Nephron (organoid): ENCODE data around the gene FN3K.

Experiments used
- H3K27ac Mint-ChIP-seq, 3 experiments: 2 replicates each; pipeline ENCODE4 v1.8.0; 2020; ENCODE audit warnings: mixed read lengths in 3 of 3, mild to moderate bottlenecking in 2 of 3, moderate library complexity in 1 of 3
- H3K27me3 Mint-ChIP-seq: 2 replicates; pipeline ENCODE4 v1.8.0; 2021; ENCODE audit warnings: low read depth, mild to moderate bottlenecking, moderate library complexity, mixed read lengths
- H3K36me3 Mint-ChIP-seq: 2 replicates; pipeline ENCODE4 v1.8.0; 2020; ENCODE audit warnings: low read depth, mixed read lengths
- H3K4me1 Mint-ChIP-seq: 2 replicates; pipeline ENCODE4 v1.8.0; 2020; ENCODE audit warnings: mixed read lengths
- H3K4me3 Mint-ChIP-seq, 3 experiments: 2 replicates each; pipeline ENCODE4 v1.8.0; 2020; ENCODE audit warnings: mild to moderate bottlenecking in 3 of 3, mixed read lengths in 3 of 3, moderate library complexity in 2 of 3
- H3K9me3 Mint-ChIP-seq: 2 replicates; pipeline ENCODE4 v1.8.0; 2020; ENCODE audit warnings: mixed read lengths
- CTCF ChIP-seq, 3 experiments: fragments of 200-600 bp; sonication (generic); IDR thresholded peaks; one replicate each; pipeline ENCODE4 v1.5.0; 2021; ENCODE audit warnings: antibody characterized with exemption in 3 of 3; ENCODE audit not compliant: unreplicated experiment in 3 of 3

The FN3K gene

DNA sequence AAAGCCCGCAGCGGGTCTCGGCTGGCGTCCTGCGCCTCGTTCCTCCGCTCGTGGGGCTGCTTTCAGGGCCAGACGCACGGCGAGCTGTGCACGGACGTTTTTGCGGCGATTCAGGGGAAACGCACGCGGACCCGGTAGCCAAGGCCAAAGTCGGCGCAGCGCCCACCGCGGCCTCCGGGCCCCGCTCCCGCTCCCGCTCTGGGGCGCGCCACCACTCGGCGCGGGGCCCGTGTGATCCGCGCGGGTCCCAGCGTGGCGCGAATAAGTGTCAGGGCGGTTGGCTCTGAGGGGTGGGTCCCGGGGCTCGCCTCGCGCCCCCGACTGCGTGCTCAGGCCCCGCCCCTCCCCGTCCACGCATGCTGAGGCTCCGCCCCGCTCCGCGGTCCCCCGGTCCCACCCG, 15.8 kb downstream of the FN3K start:
- Mint-ChIP-seq H3K4me3 (peak overlapping the region in 2 of 3 experiments; percentile 62 to 63), H3K27ac (no peak overlapping the region), H3K27me3 (peaks cover 6% of the 10 kb centered on the region), H3K4me1 (peaks cover 28% of the 10 kb centered on the region), H3K36me3 (peaks cover 23% of the 10 kb centered on the region), H3K9me3 (peaks cover 15% of the 10 kb centered on the region)
- no peak for TF ChIP-seq CTCF (IDR thresholded peaks at IDR 0.05; ENCODE audit: unreplicated experiment in 3 of 3)

- Mint-ChIP-seq H3K4me3 (peak within 1 kb of the TSS; percentile 83 to 90 (median 86)), H3K27ac (peak within 1 kb of the TSS in 2 of 3 experiments; percentile 54 to 64), H3K27me3 (peaks cover 6% of the 10 kb centered on the region), H3K36me3 (peaks cover 20% of the 10 kb centered on the region), H3K4me1 (peaks cover 28% of the 10 kb centered on the region), H3K9me3 (peaks cover 13% of the 10 kb centered on the region)
- TF ChIP-seq CTCF (IDR thresholded peaks at IDR 0.05; ENCODE audit: unreplicated experiment in 3 of 3): no peak
Observed at GRCh38 chr17:82751571-82752370, 16.4 kb downstream of the FN3K start, which contains the start of gene TBCD. TBCD (plus strand) TSS chr17:82752065; CDS start chr17:82752194, 129 bp downstream.

GRCh38 chr17:82752371-82753200, 17.2 kb downstream of the FN3K start:
- Mint-ChIP-seq H3K27me3 (peaks cover 6% of the 10 kb centered on the region), H3K4me3 (peak overlapping the region; percentile 75 to 90 (median 82)), H3K9me3 (peaks cover 7% of the 10 kb centered on the region), H3K4me1 (peaks cover 28% of the 10 kb centered on the region), H3K36me3 (peaks cover 15% of the 10 kb centered on the region), H3K27ac (peak overlapping the region in 2 of 3 experiments; percentile 54 to 64)
- no peak for TF ChIP-seq CTCF (IDR thresholded peaks at IDR 0.05; ENCODE audit: unreplicated experiment in 3 of 3)

- Mint-ChIP-seq H3K36me3 (peaks cover 11% of the 10 kb centered on the region), H3K9me3 (peaks cover 4% of the 10 kb centered on the region), H3K4me1 (peaks cover 28% of the 10 kb centered on the region), H3K27me3 (peaks cover 6% of the 10 kb centered on the region), H3K4me3 (peak overlapping the region; percentile 75 to 90 (median 82)), H3K27ac (peak overlapping the region in 2 of 3 experiments; percentile 54 to 64)
- TF ChIP-seq CTCF (IDR thresholded peaks at IDR 0.05; ENCODE audit: unreplicated experiment in 3 of 3): no peak
Observed at GRCh38 chr17:82753201-82753464, 17.7 kb downstream of the FN3K start.

GRCh38 chr17:82754297-82755208, 19.1 kb downstream of the FN3K start:
- Mint-ChIP-seq H3K27me3 (peaks cover 6% of the 10 kb centered on the region), H3K9me3 (no peaks in the 10 kb centered on the region), H3K4me1 (peaks cover 28% of the 10 kb centered on the region), H3K36me3 (peaks cover 5% of the 10 kb centered on the region), H3K4me3 (peak overlapping the region; percentile 75 to 87 (median 82)), H3K27ac (peak overlapping the region; percentile 83 to 89 (median 83))
- no peak for TF ChIP-seq CTCF (IDR thresholded peaks at IDR 0.05; ENCODE audit: unreplicated experiment in 3 of 3)
